GM19193 (cell line): ENCODE results near the gene SAFB.

Experiments used
- POLR2A ChIP-seq: IDR thresholded peaks from 4 replicates; pipeline ENCODE4 v1.6.1; 2011; ENCODE audit not compliant: insufficient read depth, insufficient read length; ENCODE audit errors: extremely low read depth

SAFB gene

GRCh38 chr19:5635427-5635826 is 12.5 kb downstream of the SAFB start:
- no peak for TF ChIP-seq POLR2A

- no peak for TF ChIP-seq POLR2A
Observed at GRCh38 chr19:5637971-5638370, 15.1 kb downstream of the SAFB start.

- TF ChIP-seq POLR2A, result no peak
Observed at GRCh38 chr19:5641171-5641570, 18.3 kb downstream of the SAFB start.

DNA sequence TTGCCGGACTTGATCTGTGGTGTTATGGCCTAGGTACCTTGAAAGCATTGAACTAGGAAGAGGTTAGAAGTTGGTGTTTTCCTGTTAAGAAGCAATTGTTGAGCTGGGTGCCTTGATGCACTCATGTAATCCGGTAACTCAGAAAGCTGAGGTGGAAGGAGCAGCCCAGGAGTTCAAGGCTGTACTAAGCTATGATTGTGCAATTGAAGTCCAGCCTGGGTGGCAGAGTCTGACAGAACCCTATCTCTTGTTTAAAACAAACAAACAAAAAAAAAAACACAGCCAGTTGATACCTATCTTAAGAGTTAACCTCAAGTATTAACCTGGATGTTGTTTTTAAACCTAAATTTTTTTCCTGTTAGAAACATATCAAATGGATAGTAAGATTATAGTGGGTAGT is 19.3 kb downstream of the SAFB start:
- TF ChIP-seq POLR2A, result no peak

GRCh38 chr19:5643060-5643459 is 20.2 kb downstream of the SAFB start:
- TF ChIP-seq POLR2A, result no peak

GRCh38 chr19:5644037-5644436 is 21.2 kb downstream of the SAFB start:
- no peak for TF ChIP-seq POLR2A

GRCh38 chr19:5645409-5645808 is 22.5 kb downstream of the SAFB start:
- no peak for TF ChIP-seq POLR2A

GRCh38 chr19:5646703-5647102 is 23.8 kb downstream of the SAFB start:
- no peak for TF ChIP-seq POLR2A

DNA sequence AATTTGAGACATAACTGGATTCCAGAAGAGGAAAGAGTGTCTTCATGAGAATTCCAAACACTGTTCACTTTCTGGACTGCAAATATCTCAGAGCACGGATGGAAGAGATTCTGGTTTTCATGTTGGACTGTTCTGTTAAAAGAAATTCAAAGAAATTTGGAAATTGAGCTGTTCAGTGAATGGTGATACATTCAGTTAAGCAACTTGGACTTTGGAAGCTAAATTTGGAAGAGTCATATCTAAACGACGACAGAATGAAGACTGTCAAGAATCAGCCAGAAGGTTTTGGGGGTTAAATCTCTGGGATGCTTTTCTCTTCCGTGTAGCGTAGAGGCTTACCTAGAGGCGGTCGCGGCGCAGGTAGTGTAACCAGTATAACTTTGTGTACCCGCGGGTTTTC is 25.6 kb downstream of the SAFB start:
- TF ChIP-seq POLR2A, result no peak

DNA sequence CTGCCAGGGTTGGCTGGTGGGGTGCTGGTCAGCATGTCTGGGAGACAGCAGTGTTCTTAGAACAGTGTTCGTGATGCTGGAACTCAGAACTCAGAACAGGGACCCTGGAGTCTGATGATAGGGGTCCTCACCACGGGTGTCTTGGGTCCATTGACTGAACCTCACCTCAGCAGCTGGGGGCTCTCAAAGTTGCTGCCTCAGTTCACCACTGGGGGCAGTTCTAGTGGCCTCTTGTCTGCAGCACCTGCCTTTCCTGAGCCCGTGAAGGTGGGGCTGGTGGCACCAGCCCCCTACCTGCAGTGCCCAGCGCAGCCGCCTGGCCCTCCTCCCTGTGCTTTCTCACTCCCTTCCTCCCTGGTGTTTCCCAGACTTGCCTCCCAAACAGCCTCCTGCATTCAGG is 28.5 kb downstream of the SAFB start:
- TF ChIP-seq POLR2A, result no peak

GRCh38 chr19:5652261-5652660 is 29.4 kb downstream of the SAFB start:
- no peak for TF ChIP-seq POLR2A

- no peak for TF ChIP-seq POLR2A
Observed at GRCh38 chr19:5654931-5655330, 32.0 kb downstream of the SAFB start.

DNA sequence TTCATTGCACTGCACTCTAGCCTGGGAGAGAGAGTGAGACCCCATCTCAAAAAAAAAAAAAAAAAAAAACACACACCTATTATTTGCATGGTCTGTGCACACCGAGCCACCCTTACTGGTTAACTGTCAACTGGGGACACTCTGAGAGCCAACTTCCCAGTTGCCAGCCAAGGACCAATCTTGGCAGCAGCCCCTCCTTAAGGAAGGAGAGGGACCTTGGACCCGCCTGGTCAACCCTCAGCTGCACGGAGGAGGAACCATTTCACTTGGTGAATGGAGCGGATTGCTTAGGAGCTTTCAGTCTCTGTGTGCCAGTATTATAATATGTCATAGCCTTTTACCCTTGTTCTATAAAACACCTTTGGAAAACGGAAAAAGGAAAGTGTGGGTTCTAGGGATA is 32.5 kb downstream of the SAFB start:
- TF ChIP-seq POLR2A, result no peak

- no peak for TF ChIP-seq POLR2A
Observed at GRCh38 chr19:5661483-5661882, 38.6 kb downstream of the SAFB start.

DNA sequence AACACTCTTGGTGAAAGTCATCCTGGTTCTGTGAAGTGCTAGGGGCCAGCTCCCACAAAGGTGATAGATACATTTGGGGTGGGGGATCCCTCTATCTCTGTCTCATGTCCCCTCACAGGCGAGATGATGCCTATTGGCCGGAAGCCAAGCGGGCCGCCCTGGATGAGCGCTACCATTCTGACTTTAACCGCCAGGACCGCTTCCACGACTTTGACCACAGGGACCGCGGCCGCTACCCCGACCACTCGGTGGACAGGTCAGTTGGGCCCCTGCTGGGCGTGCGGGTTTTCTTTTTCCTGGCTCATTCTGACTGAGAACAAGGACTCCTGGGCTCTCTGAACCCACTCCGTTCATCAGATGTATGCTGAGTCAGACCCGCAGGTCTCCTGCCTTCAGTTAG is 41.0 kb downstream of the SAFB start:
- TF ChIP-seq POLR2A, result no peak

GRCh38 chr19:5664515-5664914 is 41.6 kb downstream of the SAFB start:
- TF ChIP-seq POLR2A, result no peak

DNA sequence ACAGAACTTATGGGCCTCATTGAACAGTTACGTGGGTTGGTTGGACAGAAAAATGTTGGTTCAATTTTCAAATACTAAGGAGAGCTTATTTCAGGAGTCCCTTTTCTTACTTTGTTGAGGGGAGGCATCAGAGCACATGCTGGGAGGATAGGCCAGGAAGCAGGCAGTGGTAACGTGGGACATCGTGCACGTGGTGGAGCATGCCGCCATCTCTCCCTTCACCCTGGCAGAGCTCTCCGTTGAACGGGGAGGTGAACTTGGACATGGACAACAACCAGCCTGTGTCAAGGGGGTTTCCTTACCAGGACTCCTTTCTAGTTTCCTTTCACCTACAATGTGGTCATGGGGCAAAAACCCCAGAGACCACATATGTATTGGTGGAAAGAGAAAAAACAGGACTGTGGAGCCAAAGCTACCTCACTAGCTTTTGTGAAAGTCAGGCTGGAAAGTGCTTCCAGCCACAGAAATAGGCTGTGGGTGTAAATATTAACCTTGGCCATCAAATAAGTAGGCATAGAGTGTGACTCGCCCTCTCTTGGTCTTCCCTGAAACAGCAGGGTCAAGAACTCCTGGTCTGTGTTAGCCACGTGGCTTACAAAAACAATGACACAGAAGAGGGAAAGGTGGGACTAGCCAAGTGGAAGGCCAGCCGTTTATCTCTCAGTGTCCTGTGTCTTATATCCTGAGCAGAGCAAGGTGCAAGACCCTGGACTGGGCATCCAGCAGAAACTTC is 43.1 kb downstream of the SAFB start:
- no peak for TF ChIP-seq POLR2A
